GM12878 (cell line): Measurements from ENCODE around the gene MTSS2.

Source experiments
- ASH2L ChIP-seq: fragments of 300-600, 200-600 bp; sonication (generic); IDR thresholded peaks from 2 replicates; pipeline ENCODE4 v1.6.1; 2017; ENCODE audit warnings: low read depth, mild to moderate bottlenecking, borderline replicate concordance
- EP300 ChIP-seq, 2 experiments: fragments of 150-350 bp in 1 of 2; IDR thresholded peaks; 2 replicates each; pipeline ENCODE4 v1.6.1; 2011 to 2012; ENCODE audit warnings: low read depth in 2 of 2, low read length in 2 of 2, borderline replicate concordance in 1 of 2, improper control_type of control experiment in 1 of 2, inconsistent platforms in 1 of 2; ENCODE audit not compliant: control insufficient read depth in 1 of 2

DNA sequence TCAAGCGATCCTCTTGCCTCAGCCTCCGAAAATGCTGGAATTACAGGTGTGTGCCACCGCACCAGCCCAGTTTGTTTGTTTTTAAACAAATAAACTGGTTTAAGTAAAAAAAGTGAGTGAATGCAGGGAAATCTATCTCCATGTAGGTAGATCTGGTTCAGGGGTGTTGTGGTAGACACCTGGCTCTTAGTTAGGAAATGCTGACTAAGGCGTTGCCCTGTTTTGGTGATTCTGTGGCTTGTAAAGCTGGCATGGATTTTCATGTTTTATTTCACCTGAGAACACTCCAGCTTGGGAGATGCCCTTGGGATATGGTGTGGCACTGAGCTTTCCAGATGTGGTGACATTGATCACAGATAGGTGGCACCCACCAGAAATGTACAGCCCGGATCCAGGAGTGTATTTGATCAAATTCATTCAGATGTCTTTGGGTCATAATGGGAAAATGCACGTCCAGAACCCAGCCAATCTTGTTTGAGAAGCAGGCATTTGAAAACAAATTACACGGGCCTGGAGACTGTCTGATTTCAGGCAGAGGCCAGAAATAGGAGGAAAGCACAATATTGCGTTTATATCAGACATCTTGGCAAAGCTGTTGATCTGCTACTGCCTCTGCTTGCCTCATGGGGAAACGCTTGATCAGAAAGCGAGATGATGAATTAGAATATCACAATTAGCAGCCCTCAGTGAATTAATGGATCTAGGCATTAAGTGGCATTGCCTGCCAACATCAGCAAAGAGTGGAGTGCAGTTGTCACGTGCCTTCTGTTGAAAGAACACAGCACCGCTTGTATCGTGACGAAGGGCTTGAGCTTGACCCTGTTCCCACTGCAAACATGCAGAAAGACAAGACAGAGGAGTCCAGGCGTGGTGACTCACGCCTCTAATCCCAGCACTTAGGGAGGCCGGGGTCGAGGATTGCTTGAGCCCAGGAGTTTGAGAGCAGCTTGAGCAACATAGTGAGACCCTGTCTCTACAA is 46.8 kb downstream of the MTSS2 start:
- no peak for TF ChIP-seq EP300 (IDR thresholded peaks at IDR 0.05; ENCODE audit: borderline replicate concordance in 1 of 2, control insufficient read depth in 1 of 2, low read depth in 2 of 2, low read length in 2 of 2)
- no peak for TF ChIP-seq ASH2L
